Loucy (cell line): ENCODE data around the gene CCT3.
A peak's percentile ranks its signal among the peaks of the same experiment; 100 is the strongest.

Source experiments
- EZH2phosphoT487 ChIP-seq: fragments of 200-600 bp; IDR thresholded peaks from 2 replicates; pipeline ENCODE4 v1.6.1; 2018; ENCODE audit warnings: antibody characterized with exemption, mild to moderate bottlenecking, moderate library complexity, borderline replicate concordance
- TF ChIP-seq, protein P1 (sequence below): fragments of 200-600 bp; sonication (generic); conservative IDR thresholded peaks from 2 replicates; pipeline ENCODE4 v1.5.1; 2014; ENCODE audit warnings: mild to moderate bottlenecking, antibody characterized with exemption, low read length

DNA sequence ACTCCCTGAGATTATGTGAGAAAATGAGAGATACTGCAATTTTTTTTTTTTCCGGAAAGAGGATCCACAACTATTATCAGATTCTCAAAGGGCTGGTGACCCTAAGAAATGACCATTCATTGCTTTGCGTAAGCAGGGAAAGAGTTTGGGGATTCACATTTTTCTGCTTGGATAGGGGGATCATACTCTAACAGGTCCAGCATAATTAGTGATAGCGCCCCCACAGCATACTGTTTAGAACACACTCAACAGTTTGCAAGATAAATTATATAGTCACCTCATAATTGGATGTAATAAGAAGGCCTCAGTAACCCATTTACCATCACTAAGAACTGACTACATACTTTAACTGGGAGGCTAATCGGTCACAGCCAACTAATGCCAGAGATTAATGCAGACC is 1.9 kb downstream of the CCT3 start:
- TF ChIP-seq, protein P1, sequence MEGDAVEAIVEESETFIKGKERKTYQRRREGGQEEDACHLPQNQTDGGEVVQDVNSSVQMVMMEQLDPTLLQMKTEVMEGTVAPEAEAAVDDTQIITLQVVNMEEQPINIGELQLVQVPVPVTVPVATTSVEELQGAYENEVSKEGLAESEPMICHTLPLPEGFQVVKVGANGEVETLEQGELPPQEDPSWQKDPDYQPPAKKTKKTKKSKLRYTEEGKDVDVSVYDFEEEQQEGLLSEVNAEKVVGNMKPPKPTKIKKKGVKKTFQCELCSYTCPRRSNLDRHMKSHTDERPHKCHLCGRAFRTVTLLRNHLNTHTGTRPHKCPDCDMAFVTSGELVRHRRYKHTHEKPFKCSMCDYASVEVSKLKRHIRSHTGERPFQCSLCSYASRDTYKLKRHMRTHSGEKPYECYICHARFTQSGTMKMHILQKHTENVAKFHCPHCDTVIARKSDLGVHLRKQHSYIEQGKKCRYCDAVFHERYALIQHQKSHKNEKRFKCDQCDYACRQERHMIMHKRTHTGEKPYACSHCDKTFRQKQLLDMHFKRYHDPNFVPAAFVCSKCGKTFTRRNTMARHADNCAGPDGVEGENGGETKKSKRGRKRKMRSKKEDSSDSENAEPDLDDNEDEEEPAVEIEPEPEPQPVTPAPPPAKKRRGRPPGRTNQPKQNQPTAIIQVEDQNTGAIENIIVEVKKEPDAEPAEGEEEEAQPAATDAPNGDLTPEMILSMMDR: peak; percentile 76
- no peak for TF ChIP-seq EZH2phosphoT487
